Measurements from ENCODE around the gene HES6. TPM values are rescaled to one million over a fixed set of nuclear protein-coding genes. Genes with fewer than 3 reads are reported as not detected.

Gene HES6
- total and polyA plus RNA-seq, 3 donors from 2014 or later: 21.3 to 40.3 (median 22.0) TPM

GRCh38 chr2:238263204-238264071 lies 23.6 kb upstream of the HES6 start:
- no peaks in the 10 kb centered on the region for H3K9me3 ChIP-seq
- TF ChIP-seq POLR2A (IDR thresholded peaks at IDR 0.05) (no peak), CTCF (IDR thresholded peaks at IDR 0.05) (peak; percentile 73 to 79 (median 77))
- H3K27ac ChIP-seq: peak overlapping the region; percentile 0 to 69
- no peaks in the 10 kb centered on the region for H3K36me3 ChIP-seq (ENCODE audit: low read depth, missing control alignments)
- intact Hi-C loops (cut with DNase I; ENCODE audit: low total_unique reads): no loop called here
- no peaks in the 10 kb centered on the region for H3K27me3 ChIP-seq
- no peak overlapping the region for H3K4me3 ChIP-seq
- DNase-seq: peak; percentile 96
- peaks cover 15% of the 10 kb centered on the region for H3K4me1 ChIP-seq
- WGBS, 2 donors: 27 to 37% methylated on average over 13 of the region's 13 CpGs

GRCh38 chr2:238262496-238263122 lies 22.8 kb upstream of the HES6 start:
- Histone ChIP-seq H3K9me3 (no peaks in the 10 kb centered on the region), H3K36me3 (ENCODE audit: low read depth, missing control alignments) (no peaks in the 10 kb centered on the region), H3K27ac (peak overlapping the region in 1 of 2 donors; percentile 69), H3K4me1 (peaks cover 15% of the 10 kb centered on the region), H3K27me3 (no peaks in the 10 kb centered on the region), H3K4me3 (no peak overlapping the region)
- intact Hi-C loops (cut with DNase I; ENCODE audit: low total_unique reads): no loop called here
- TF ChIP-seq POLR2A (IDR thresholded peaks at IDR 0.05) (no peak), CTCF (IDR thresholded peaks at IDR 0.05) (no peak)
- DNase-seq: no peak
- WGBS, 2 donors: 89 to 95% methylated on average over 6 to 12 of the region's 12 CpGs

GRCh38 chr2:238261718-238262375 lies 22.0 kb upstream of the HES6 start:
- TF ChIP-seq CTCF (IDR thresholded peaks at IDR 0.05) (no peak), POLR2A (IDR thresholded peaks at IDR 0.05) (no peak)
- intact Hi-C loops (cut with DNase I; ENCODE audit: low total_unique reads): no loop called here
- H3K27me3 ChIP-seq: no peaks in the 10 kb centered on the region
- H3K4me1 ChIP-seq: peaks cover 15% of the 10 kb centered on the region
- H3K9me3 ChIP-seq: no peaks in the 10 kb centered on the region
- 89 to 92% methylated on average over 12 to 16 of the region's 16 CpGs for WGBS, 2 donors
- no peak for DNase-seq
- no peak overlapping the region for H3K4me3 ChIP-seq
- H3K36me3 ChIP-seq (ENCODE audit: low read depth, missing control alignments): no peaks in the 10 kb centered on the region
- no peak overlapping the region for H3K27ac ChIP-seq

GRCh38 chr2:238260883-238261282 lies 21.0 kb upstream of the HES6 start:
- peak; percentile 39 for DNase-seq
- H3K4me1 ChIP-seq: peaks cover 15% of the 10 kb centered on the region
- H3K27ac ChIP-seq: no peak overlapping the region
- 62 to 91% methylated on average over 8 to 18 of the region's 18 CpGs for WGBS, 2 donors
- H3K36me3 ChIP-seq (ENCODE audit: low read depth, missing control alignments): peaks cover under 1% of the 10 kb centered on the region
- no peak for TF ChIP-seq POLR2A (IDR thresholded peaks at IDR 0.05)
- no peak for TF ChIP-seq CTCF (IDR thresholded peaks at IDR 0.05)
- no peak overlapping the region for H3K4me3 ChIP-seq
- H3K9me3 ChIP-seq: no peaks in the 10 kb centered on the region
- intact Hi-C loops (cut with DNase I; ENCODE audit: low total_unique reads): no loop called here
- H3K27me3 ChIP-seq: no peaks in the 10 kb centered on the region

All from testis (tissue), 3 donors.